Left lung (tissue), 10 donors: ENCODE measurements around the gene FN1. TPM values are rescaled to one million over a fixed set of nuclear protein-coding genes. Genes with fewer than 3 reads are reported as not detected.

Experiments
- ATAC-seq: fragments of 200-7000 bp; cut with Tn5 transposase; one replicate; pipeline ENCODE4 v1.9.1; 2020; ENCODE audit warnings: moderate library complexity
- DNase-seq, 4 donors: peaks; one replicate each; pipeline ENCODE4 v3.0.0-alpha.2; 2013 to 2020
- H3K27ac ChIP-seq, 2 donors: fragments of 200-600 bp; sonication (generic) in 1 of 2; one replicate each; pipeline versions ENCODE4 v1.5.0 to v1.8.0; 2020 to 2021
- H3K27me3 ChIP-seq, 2 donors: fragments of 200-600 bp; sonication (generic) in 1 of 2; one replicate each; pipeline versions ENCODE4 v1.5.0 to v1.8.0; 2020 to 2021
- H3K36me3 ChIP-seq, 2 donors: fragments of 200-600 bp; sonication (generic) in 1 of 2; one replicate each; pipeline versions ENCODE4 v1.5.0 to v1.8.0; 2020 to 2021
- H3K4me1 ChIP-seq, 2 donors: fragments of 200-600 bp; one replicate each; pipeline ENCODE4 v1.8.0; 2021
- H3K4me3 ChIP-seq, 2 donors: fragments of 200-600 bp; sonication (generic) in 1 of 2; one replicate each; pipeline versions ENCODE4 v1.5.0 to v1.8.0; 2020 to 2021; ENCODE audit warnings: mild to moderate bottlenecking in 1 of 2
- H3K9me3 ChIP-seq, 2 donors: fragments of 200-600 bp; sonication (generic) in 1 of 2; one replicate each; pipeline versions ENCODE4 v1.5.0 to v1.8.0; 2020 to 2021
- intact Hi-C, 2 donors: fragments of 100-400 bp; cut with DNase I; formaldehyde crosslinking; loops; one replicate each; pipeline versions ENCODE4 v1.11.2 to v1.14.2; 2022
- polyA plus RNA-seq, 6 donors: library from polyadenylated mRNA; unstranded; fragments of 120-200 nt; gene quantifications; one replicate each; pipeline ENCODE4 v1.2.1, GENCODE V29; 2013; ENCODE audit not compliant: insufficient read length in 6 of 6
- total RNA-seq, 2 donors: library from RNA; stranded (reverse); fragmentation: NEBNext Ultra II Directional; extraction: Animal tissue kit (Norgen Biotek cat#: 25700); gene quantifications; one replicate each; pipeline ENCODE4 v1.2.1, GENCODE V29; 2021
- TF ChIP-seq, protein P1 (sequence below), 2 donors: fragments of 200-600 bp; sonication (generic) in 1 of 2; IDR thresholded peaks; one replicate each; pipeline versions ENCODE4 v1.5.0 to v1.8.0; 2021; ENCODE audit warnings: antibody characterized with exemption in 2 of 2
- donor health status: DM: no; HTN: yes; CAD: no.
- donor health status: DM: no; HTN: no; CAD: no.

The FN1 gene
- total and polyA plus RNA-seq, 8 donors = 1,663 to 3,073 (median 1,855) TPM

DNA sequence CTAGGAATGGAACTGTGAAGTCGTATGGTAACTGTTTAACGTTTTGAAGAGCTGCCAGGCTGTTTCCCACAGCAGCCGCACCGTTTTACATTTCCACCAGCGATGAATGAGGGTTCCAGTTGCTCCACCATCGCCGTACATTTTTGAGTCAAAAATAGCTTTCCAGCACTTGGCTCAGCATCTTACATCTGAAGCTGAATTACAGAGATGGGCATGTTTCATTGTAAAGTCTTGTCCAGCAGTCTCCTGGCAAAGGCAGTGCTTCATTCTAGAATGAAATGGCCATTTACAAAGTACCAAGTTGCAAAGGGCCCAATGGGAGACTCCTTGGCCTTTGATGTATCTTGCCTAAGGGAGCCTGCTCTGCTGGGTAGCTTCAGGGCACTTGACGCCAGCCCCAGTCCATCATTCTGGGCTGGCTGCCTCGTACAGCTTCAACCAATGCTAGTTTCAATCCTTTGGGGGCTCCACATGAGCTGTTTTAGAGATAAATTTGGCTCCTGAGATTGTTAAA lies 78.9 kb downstream of the FN1 start:
- intact Hi-C loops = no loop called here
- H3K4me1 ChIP-seq = no peaks in the 10 kb centered on the region
- DNase-seq (no peak), ATAC-seq (no peak)
- no peaks in the 10 kb centered on the region for H3K27me3 ChIP-seq
- TF ChIP-seq, protein P1, sequence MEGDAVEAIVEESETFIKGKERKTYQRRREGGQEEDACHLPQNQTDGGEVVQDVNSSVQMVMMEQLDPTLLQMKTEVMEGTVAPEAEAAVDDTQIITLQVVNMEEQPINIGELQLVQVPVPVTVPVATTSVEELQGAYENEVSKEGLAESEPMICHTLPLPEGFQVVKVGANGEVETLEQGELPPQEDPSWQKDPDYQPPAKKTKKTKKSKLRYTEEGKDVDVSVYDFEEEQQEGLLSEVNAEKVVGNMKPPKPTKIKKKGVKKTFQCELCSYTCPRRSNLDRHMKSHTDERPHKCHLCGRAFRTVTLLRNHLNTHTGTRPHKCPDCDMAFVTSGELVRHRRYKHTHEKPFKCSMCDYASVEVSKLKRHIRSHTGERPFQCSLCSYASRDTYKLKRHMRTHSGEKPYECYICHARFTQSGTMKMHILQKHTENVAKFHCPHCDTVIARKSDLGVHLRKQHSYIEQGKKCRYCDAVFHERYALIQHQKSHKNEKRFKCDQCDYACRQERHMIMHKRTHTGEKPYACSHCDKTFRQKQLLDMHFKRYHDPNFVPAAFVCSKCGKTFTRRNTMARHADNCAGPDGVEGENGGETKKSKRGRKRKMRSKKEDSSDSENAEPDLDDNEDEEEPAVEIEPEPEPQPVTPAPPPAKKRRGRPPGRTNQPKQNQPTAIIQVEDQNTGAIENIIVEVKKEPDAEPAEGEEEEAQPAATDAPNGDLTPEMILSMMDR (IDR thresholded peaks at IDR 0.05) = no peak
- no peak overlapping the region for H3K4me3 ChIP-seq
- H3K9me3 ChIP-seq = no peaks in the 10 kb centered on the region
- H3K36me3 ChIP-seq = peaks cover 0 to 21% of the 10 kb centered on the region in 2 donors
- H3K27ac ChIP-seq = no peak overlapping the region

DNA sequence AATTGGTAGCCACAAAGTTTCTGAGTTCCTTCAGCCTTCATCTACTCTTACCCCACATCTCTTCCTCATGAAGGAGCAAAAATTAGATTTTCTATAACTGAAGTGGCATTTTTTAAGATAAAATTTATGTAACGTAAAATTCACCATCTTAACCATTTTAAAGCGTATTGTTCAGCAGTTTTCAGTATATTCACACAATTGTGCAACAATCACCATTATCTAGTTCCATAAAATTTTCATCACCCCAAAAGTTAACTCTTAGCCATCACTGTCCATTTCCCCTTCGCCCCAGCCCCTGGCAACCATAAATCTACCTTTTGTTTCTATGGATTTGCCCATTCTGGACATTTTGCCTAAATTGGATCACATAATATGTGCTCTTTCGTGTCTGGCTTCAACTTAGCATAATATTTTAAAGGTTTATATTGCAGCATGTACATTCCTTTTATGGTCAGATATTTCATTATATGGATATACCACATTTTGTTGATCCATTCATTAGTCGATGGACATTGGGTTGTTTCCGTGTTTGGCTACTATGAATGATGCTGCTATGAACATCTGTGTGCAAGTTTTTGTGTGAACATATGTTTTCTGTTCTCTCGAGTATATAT lies 79.4 kb downstream of the FN1 start:
- no peak for ATAC-seq
- TF ChIP-seq, protein P1 (IDR thresholded peaks at IDR 0.05) = no peak
- H3K36me3 ChIP-seq = peaks cover 0 to 21% of the 10 kb centered on the region in 2 donors
- H3K27ac ChIP-seq = no peak overlapping the region
- no peaks in the 10 kb centered on the region for H3K9me3 ChIP-seq
- intact Hi-C loops = no loop called here
- no peaks in the 10 kb centered on the region for H3K27me3 ChIP-seq
- H3K4me3 ChIP-seq = no peak overlapping the region
- H3K4me1 ChIP-seq = no peaks in the 10 kb centered on the region
- no peak for DNase-seq

DNA sequence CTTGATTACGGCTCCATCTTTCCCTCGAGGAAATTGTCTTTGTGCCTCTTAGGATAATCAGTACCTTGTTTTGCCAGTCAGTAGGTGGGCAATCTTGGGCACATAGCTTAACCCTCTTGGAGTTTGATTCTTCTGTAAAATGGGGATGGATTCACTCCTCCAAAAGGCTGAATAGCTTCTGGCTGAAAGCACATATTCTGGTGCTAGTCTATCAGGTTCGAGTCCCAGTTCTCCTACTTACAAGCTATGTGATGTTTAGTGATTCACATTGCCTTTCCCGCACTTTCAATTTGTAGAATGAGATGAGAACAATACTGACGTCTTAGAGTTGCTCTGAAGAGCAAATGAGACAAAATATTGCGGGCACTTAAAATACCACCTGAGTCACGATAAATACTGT lies 80.1 kb downstream of the FN1 start:
- no peak for DNase-seq

GRCh38 chr2:215354771-215355695 lies 80.8 kb downstream of the FN1 start:
- Histone ChIP-seq H3K27ac (peak overlapping the region in 1 of 2 donors; percentile 8), H3K4me3 (no peak overlapping the region), H3K36me3 (peaks cover 0 to 20% of the 10 kb centered on the region in 2 donors), H3K9me3 (no peaks in the 10 kb centered on the region), H3K27me3 (no peaks in the 10 kb centered on the region), H3K4me1 (no peaks in the 10 kb centered on the region)
- intact Hi-C loops = no loop called here
- ATAC-seq (peak; percentile 57), DNase-seq (peak in 2 of 4 donors; percentile 42 to 70)
- TF ChIP-seq, protein P1 (IDR thresholded peaks at IDR 0.05) = no peak

More for the DNA sequence above, 80.1 kb downstream of the FN1 start:
- TF ChIP-seq, protein P1 (IDR thresholded peaks at IDR 0.05) = no peak
- Histone ChIP-seq H3K4me3 (no peak overlapping the region), H3K4me1 (no peaks in the 10 kb centered on the region), H3K27me3 (no peaks in the 10 kb centered on the region), H3K36me3 (peaks cover 0 to 21% of the 10 kb centered on the region in 2 donors), H3K27ac (no peak overlapping the region), H3K9me3 (no peaks in the 10 kb centered on the region)
- intact Hi-C loops = no loop called here
- no peak for ATAC-seq

- Histone ChIP-seq H3K9me3 (no peaks in the 10 kb centered on the region), H3K4me3 (no peak overlapping the region), H3K4me1 (no peaks in the 10 kb centered on the region), H3K36me3 (peaks cover 0 to 40% of the 10 kb centered on the region in 2 donors), H3K27me3 (no peaks in the 10 kb centered on the region), H3K27ac (no peak overlapping the region)
- TF ChIP-seq, protein P1 (IDR thresholded peaks at IDR 0.05) = no peak
- DNase-seq (no peak), ATAC-seq (no peak)
- intact Hi-C loops = no loop called here
Measured at GRCh38 chr2:215352602-215353001, 83.3 kb downstream of the FN1 start.
